GM12878 (cell line): ENCODE results near the gene B3GNT8. TPM values are rescaled to one million over a fixed set of nuclear protein-coding genes. Genes with fewer than 3 reads are reported as not detected.
"Not testable (repeated sequence)": the region's sequence is repeated elsewhere in the genome, so short reads cannot be mapped to it uniquely, and the experiment has no call there.

Source experiments
- ATAC-seq: fragments of 200-7000 bp; cut with Tn5 transposase; 3 replicates; pipeline ENCODE4 v1.9.1; 2020; ENCODE audit warnings: mild to moderate bottlenecking, moderate library complexity
- BruUV-seq: library from RNA; stranded (reverse); fragments of 400-500 nt; replicated peaks from 2 replicates; lab custom pipeline; 2021; lab: Mats Ljungman, UMichigan
- CTCF ChIA-PET: fragments of 300-600 bp; sonication (Branson Sonifier 250); formaldehyde crosslinking; extraction: SDS; loops from one replicate; lab custom pipeline; 2021; ENCODE audit warnings: inconsistent platforms; lab: Yijun Ruan, JAX
- POLR2A ChIA-PET: fragments of 350-600 bp; formaldehyde crosslinking; extraction: SDS; loops from one replicate; lab custom pipeline; 2021; ENCODE audit warnings: inconsistent platforms; lab: Charles Lee
- RAD21 ChIA-PET: fragments of 300-600 bp; sonication (Branson Sonifier 250); formaldehyde crosslinking; loops from one replicate; lab custom pipeline; 2023; ENCODE audit warnings: antibody characterized with exemption; ENCODE audit not compliant: unreplicated experiment; lab: Charles Lee
- SMC1A ChIA-PET: fragments of 300-600 bp; sonication (Branson Sonifier 250); formaldehyde crosslinking; loops from one replicate; lab custom pipeline; 2023; ENCODE audit not compliant: unreplicated experiment, uncharacterized antibody; lab: Charles Lee
- DNase-seq: peaks from one replicate; pipeline ENCODE4 v3.0.0-alpha.2; 2011; ENCODE audit warnings: low read depth, low spot score
- FAIRE-seq: peaks from 3 replicates; lab custom pipeline; 2011; peaks lifted over from hg19 to GRCh38; lab: Jason Lieb, UNC
- H2AFZ ChIP-seq: 2 replicates; pipeline ENCODE4 v1.6.0; 2011; ENCODE audit warnings: low read depth, low read length, control low read depth; ENCODE audit not compliant: control insufficient read depth
- H3K27ac ChIP-seq: 2 replicates; pipeline ENCODE4 v1.5.1; 2011; ENCODE audit warnings: control low read depth; ENCODE audit not compliant: control insufficient read depth, insufficient read depth
- H3K27me3 ChIP-seq, 2 experiments: replicated peaks in 1 of 2; 2 replicates each; pipeline versions ENCODE4 v1.6.0 to v1.6.1; 2011; ENCODE audit warnings: low read length in 1 of 2; ENCODE audit not compliant: control insufficient read depth in 2 of 2, insufficient read depth in 2 of 2
- H3K36me3 ChIP-seq, 2 experiments: 2 replicates each; pipeline ENCODE4 v1.5.1; 2011; ENCODE audit warnings: low read length in 1 of 2; ENCODE audit not compliant: control insufficient read depth in 2 of 2, insufficient read depth in 2 of 2
- H3K4me1 ChIP-seq: 2 replicates; pipeline ENCODE4 v1.6.1; 2011; ENCODE audit warnings: mild to moderate bottlenecking, low read length, moderate library complexity, mixed read lengths; ENCODE audit not compliant: control insufficient read depth, insufficient read depth
- H3K4me2 ChIP-seq: 2 replicates; pipeline ENCODE4 v1.6.0; 2011; ENCODE audit warnings: control low read depth; ENCODE audit not compliant: control insufficient read depth, insufficient read depth
- H3K4me3 ChIP-seq: fragments of 200-600 bp; sonication (generic); 2 replicates; pipeline ENCODE4 v1.5.1; 2016
- H3K79me2 ChIP-seq: 2 replicates; pipeline ENCODE4 v1.6.0; 2011; ENCODE audit warnings: low read length; ENCODE audit not compliant: control insufficient read depth, insufficient read depth
- H3K9ac ChIP-seq: 2 replicates; pipeline ENCODE4 v1.8.0; 2011; ENCODE audit warnings: low read length, control low read depth, mixed read lengths; ENCODE audit not compliant: control insufficient read depth, insufficient read depth
- H3K9me3 ChIP-seq: replicated peaks from 3 replicates; pipeline ENCODE4 v1.5.1; 2011; ENCODE audit warnings: mild to moderate bottlenecking, low read length; ENCODE audit not compliant: control insufficient read depth, insufficient read depth
- H4K20me1 ChIP-seq: 2 replicates; pipeline ENCODE4 v1.6.0; 2011; ENCODE audit not compliant: control insufficient read depth, insufficient read depth
- NR2C1 ChIP-seq: fragments of 450-650 bp; IDR thresholded peaks from 2 replicates; pipeline ENCODE4 v1.6.1; 2017; ENCODE audit warnings: antibody characterized with exemption, mild to moderate bottlenecking, moderate library complexity
- RELA ChIP-seq: fragments of 450-650 bp; IDR thresholded peaks from 2 replicates; pipeline ENCODE4 v1.8.0; 2014; ENCODE audit warnings: borderline replicate concordance; ENCODE audit not compliant: partially characterized antibody
- WGBS: methylation state at CpG from one replicate; pipeline ENCODE4 v1.1.6; 2016; ENCODE audit warnings: low lambda C conversion rate; ENCODE audit not compliant: insufficient replicate concordance, insufficient coverage; ENCODE audit errors: missing lambda C conversion rate; 5-methylcytosine and 5-hydroxymethylcytosine counted together
- in situ Hi-C: fragments of 300-500 bp; cut with MboI; formaldehyde crosslinking; loops from 9 replicates; pipeline ENCODE4 v1.14.3; 2018; ENCODE audit warnings: mixed read lengths
- intact Hi-C: fragments of 100-400 bp; cut with micrococcal nuclease; formaldehyde crosslinking; loops from one replicate; pipeline ENCODE4 v1.14.2; 2022; ENCODE audit not compliant: unreplicated experiment
- polyA plus RNA-seq, 11 experiments: library from polyadenylated mRNA; depleted of rRNA in 4 of 11; unstranded in 6 of 11; stranded (reverse) in 5 of 11; fragments of >200 nt; fragmentation: Nextera tagmentation in 4 of 11; fragmentation: Illumina TruSeq in 1 of 11; extraction: Ambion mirVana in 4 of 11; extraction: Trizol in 1 of 11; gene quantifications; 1 replicate in 1 of 11; 2 replicates in 10 of 11; pipeline versions ENCODE4 v1.2.1 to v1.2.3, GENCODE V29; 2011 to 2016; ENCODE audit warnings: inconsistent platforms in 2 of 11, missing spikeins in 2 of 11, low read depth in 1 of 11
- total RNA-seq, 4 experiments: library from RNA; depleted of rRNA in 3 of 4; stranded (reverse); fragments of >200 nt in 3 of 4; fragmentation: Illumina TruSeq in 1 of 4; extraction: Trizol in 1 of 4; gene quantifications; 2 replicates each; pipeline versions ENCODE4 v1.2.1 to v1.2.3, GENCODE V29; 2013 to 2021
- TF ChIP-seq, protein P1 (sequence below): fragments of 450-650 bp; IDR thresholded peaks from 2 replicates; pipeline ENCODE4 v1.6.1; 2016; ENCODE audit warnings: mild to moderate bottlenecking, moderate library complexity, borderline replicate concordance

Gene B3GNT8
- total and polyA plus RNA-seq, 10 of the 15 experiments (the other 5 are each of a cell fraction or from before 2014, with no cell fraction given) = 0.06 to 1.2 (median 0.31) TPM; not detected in 4

DNA sequence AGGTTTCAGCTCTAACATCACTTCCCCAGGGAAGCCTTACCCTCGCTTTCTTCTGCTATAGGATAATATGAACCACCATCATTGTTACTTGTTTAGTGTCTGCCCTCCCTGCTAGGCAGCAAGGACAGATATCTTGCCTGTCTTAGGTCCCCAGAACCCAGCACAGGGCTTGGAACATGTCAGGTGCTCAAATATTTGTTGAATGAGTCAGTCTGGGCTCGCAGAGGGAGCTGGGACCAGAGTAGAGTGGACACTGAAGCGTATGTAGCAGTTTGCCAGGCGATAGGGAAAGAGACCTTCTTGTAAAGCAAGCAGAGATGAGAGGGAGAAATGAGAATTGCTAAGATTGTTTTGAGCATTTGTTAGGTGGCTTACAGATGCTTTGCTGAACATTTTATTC is 17.9 kb downstream of the B3GNT8 start (continued):
- TF ChIP-seq, protein P1, sequence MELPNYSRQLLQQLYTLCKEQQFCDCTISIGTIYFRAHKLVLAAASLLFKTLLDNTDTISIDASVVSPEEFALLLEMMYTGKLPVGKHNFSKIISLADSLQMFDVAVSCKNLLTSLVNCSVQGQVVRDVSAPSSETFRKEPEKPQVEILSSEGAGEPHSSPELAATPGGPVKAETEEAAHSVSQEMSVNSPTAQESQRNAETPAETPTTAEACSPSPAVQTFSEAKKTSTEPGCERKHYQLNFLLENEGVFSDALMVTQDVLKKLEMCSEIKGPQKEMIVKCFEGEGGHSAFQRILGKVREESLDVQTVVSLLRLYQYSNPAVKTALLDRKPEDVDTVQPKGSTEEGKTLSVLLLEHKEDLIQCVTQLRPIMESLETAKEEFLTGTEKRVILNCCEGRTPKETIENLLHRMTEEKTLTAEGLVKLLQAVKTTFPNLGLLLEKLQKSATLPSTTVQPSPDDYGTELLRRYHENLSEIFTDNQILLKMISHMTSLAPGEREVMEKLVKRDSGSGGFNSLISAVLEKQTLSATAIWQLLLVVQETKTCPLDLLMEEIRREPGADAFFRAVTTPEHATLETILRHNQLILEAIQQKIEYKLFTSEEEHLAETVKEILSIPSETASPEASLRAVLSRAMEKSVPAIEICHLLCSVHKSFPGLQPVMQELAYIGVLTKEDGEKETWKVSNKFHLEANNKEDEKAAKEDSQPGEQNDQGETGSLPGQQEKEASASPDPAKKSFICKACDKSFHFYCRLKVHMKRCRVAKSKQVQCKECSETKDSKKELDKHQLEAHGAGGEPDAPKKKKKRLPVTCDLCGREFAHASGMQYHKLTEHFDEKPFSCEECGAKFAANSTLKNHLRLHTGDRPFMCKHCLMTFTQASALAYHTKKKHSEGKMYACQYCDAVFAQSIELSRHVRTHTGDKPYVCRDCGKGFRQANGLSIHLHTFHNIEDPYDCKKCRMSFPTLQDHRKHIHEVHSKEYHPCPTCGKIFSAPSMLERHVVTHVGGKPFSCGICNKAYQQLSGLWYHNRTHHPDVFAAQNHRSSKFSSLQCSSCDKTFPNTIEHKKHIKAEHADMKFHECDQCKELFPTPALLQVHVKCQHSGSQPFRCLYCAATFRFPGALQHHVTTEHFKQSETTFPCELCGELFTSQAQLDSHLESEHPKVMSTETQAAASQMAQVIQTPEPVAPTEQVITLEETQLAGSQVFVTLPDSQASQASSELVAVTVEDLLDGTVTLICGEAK = no peak
- no peak for TF ChIP-seq RELA
- no peak for TF ChIP-seq NR2C1

DNA sequence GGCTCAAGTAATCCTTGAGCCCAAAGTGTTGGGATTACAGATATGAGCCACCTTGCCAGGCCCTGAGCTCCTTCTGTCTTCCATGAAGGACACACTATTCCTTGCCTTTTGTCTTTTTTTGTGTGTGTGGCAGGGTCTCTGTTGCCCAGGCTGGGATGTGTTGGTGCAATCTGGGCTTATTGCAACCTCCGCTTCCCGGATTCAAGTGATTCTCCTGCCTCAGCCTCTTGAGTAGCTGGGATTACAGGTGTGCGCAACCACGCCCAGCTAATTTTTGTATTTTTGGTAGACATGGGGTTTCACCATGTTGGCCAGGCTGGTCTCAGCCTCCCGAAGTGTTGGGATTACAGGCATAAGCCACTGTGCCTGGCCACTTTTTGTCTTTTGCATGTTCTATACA is 18.3 kb downstream of the B3GNT8 start:
- not testable (repeated sequence) for BruUV-seq

More for the DNA sequence above, 18.3 kb downstream of the B3GNT8 start:
- H3K4me2 ChIP-seq = peak overlapping the region; percentile 71; the same call in 1 of the 2 replicates
- peak overlapping the region; percentile 85 for H3K27ac ChIP-seq
- H3K9ac ChIP-seq, H4K20me1 ChIP-seq, H3K9me3 ChIP-seq, ATAC-seq, in situ Hi-C loops, intact Hi-C loops, FAIRE-seq, H3K79me2 ChIP-seq, H3K4me3 ChIP-seq, DNase-seq, H3K27me3 ChIP-seq, H3K36me3 ChIP-seq, H2AFZ ChIP-seq: not testable (repeated sequence)
- 74% methylated on average over 5 of the region's 5 CpGs for WGBS
- ChIA-PET SMC1A (interaction anchor here (0.8 to 1.9 kb wide), 5 partner anchors 10 to 40 kb away, joined by 3 to 6 read pairs (median 5); partner anchors contain the start of gene DMAC2), POLR2A (interaction anchor here (0.8 to 1.4 kb wide), 3 partner anchors 10 to 31 kb away, joined by 3 to 4 read pairs (median 3); no protein-coding TSS in a partner anchor), CTCF (interaction anchor here (0.6 to 1.5 kb wide), 6 partner anchors 10 to 697 kb away, joined by 3 to 7 read pairs (median 4); partner anchors contain the start of gene DMAC2), RAD21 (interaction anchor here (0.6 to 1.3 kb wide), 5 partner anchors 23 to 140 kb away, joined by 3 to 4 read pairs (median 3); partner anchors contain the start of gene B9D2)
- H3K4me1 ChIP-seq = peaks cover 18% of the 10 kb centered on the region
